Activated T-helper 2 cell treated with anti-CD3 and anti-CD28 coated beads, Interferon-gamma antibody, Interleukin-2, Interleukin-4, amounts not matched to agents 10 μg/mL and 5 μg/mL and 100 μg/mL, durations not matched to agents 14 hours and 24 hours and 36 hours (primary cell): ENCODE measurements around the gene HLA-DQA2. TPM values are rescaled to one million over a fixed set of nuclear protein-coding genes. Genes with fewer than 3 reads are reported as not detected.
"Not testable (repeated sequence)": the region's sequence is repeated elsewhere in the genome, so short reads cannot be mapped to it uniquely, and the experiment has no call there.

ENCODE experiments used
- DNase-seq: peaks from one replicate; pipeline ENCODE4 v3.0.0; 2021; ENCODE audit warnings: low spot score
- H3K27ac Mint-ChIP-seq: one replicate; pipeline ENCODE4 v1.8.0; 2021; ENCODE audit warnings: mixed read lengths
- H3K27me3 Mint-ChIP-seq: one replicate; pipeline ENCODE4 v1.8.0; 2021; ENCODE audit warnings: low read depth, mixed read lengths
- H3K36me3 Mint-ChIP-seq: one replicate; pipeline ENCODE4 v1.8.0; 2021; ENCODE audit warnings: low read depth, mixed read lengths
- H3K4me1 Mint-ChIP-seq: one replicate; pipeline ENCODE4 v1.8.0; 2021; ENCODE audit warnings: low read depth, mixed read lengths
- H3K4me3 Mint-ChIP-seq: one replicate; pipeline ENCODE4 v1.8.0; 2021; ENCODE audit warnings: low read depth, mild to moderate bottlenecking, moderate library complexity, mixed read lengths
- H3K9me3 Mint-ChIP-seq: one replicate; pipeline ENCODE4 v1.8.0; 2021; ENCODE audit warnings: mixed read lengths
- intact Hi-C: fragments of 100-400 bp; cut with micrococcal nuclease; formaldehyde crosslinking; loops from one replicate; pipeline ENCODE4 v1.15.1; 2023
- total RNA-seq: library from RNA; stranded (reverse); gene quantifications from 2 replicates; pipeline ENCODE4 v1.2.3, GENCODE V29; 2022

Gene HLA-DQA2
- total RNA-seq: 1.0 and 1.7 TPM in 2 replicates

DNA sequence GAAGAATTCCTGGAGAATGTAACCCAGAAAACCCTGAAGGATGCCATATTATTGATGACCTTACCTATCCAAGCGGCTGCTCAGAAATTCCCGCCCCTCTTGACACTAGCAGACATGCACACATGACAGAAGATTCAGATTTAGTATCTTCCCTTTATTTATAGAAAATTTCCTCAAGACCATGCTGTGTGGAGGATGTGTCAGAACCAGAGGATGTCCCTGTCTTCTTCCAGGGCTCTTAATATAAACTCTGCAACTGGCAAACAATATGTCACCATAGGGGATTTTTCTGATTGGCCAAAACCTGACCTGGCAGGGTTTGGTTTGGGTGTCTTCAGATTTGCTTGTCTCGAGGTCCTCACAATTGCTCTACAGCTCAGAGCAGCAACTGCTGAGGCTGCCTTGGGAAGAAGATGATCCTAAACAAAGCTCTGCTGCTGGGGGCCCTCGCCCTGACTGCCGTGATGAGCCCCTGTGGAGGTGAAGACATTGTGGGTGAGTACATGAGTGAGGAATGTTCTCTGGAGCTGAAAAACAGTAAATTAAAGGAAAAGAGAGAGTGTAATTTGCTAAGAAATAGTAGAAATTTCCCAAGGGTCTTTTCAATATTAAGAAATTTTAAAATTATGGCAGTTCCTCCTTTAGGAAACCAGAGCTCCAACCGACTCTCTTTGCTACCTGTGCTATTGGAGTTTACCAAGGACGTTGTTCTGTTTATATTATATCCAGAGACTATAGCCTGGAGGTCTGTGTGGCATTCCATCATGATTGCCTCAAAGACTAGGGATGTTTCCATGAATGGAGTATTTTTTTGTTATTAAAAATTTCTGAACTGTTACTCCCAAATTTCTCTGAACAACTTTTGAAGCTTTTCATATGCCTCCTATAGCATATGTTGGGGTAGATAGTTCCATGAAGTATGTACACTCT, at the start of gene HLA-DQA2:
Gene HLA-DQA2 (plus strand): TSS at position 361 of the 930 bp plus-strand sequence. CDS start 53 bp downstream, at position 414.
- Mint-ChIP-seq H3K4me3 (no peak within 1 kb of the TSS), H3K4me1 (peaks cover 8% of the 10 kb centered on the region), H3K27me3 (peaks cover 42% of the 10 kb centered on the region), H3K36me3 (no peaks in the 10 kb centered on the region), H3K27ac (no peak within 1 kb of the TSS), H3K9me3 (no peaks in the 10 kb centered on the region)
- no peak for DNase-seq
- intact Hi-C loops: no loop called here

DNA sequence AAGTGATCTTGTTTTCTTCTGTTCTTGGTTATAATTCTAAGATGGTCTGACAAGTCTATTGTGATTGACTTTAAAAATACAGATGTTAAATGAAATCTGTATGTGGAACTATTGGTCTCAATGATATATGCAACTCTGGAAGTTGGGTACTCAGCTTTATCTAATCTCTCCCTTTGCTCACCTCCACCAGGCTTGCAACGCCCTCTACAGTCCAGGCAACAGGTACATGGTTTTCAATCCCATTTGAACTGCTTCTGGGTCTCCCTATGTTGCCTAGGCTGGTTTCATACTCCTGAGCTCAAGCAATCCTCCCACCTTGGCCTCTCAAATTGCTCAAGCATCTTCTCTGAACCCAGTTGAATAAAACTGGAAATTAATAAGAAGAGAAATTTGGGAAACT, 49.2 kb upstream of the HLA-DQA2 start:
- intact Hi-C loops: no loop called here
- H3K27me3 Mint-ChIP-seq: peaks cover 57% of the 10 kb centered on the region
- H3K4me1 Mint-ChIP-seq: peaks cover 12% of the 10 kb centered on the region
- H3K9me3 Mint-ChIP-seq: no peaks in the 10 kb centered on the region
- peak; percentile 40 for DNase-seq
- H3K36me3 Mint-ChIP-seq: no peaks in the 10 kb centered on the region
- no peak overlapping the region for H3K27ac Mint-ChIP-seq
- no peak overlapping the region for H3K4me3 Mint-ChIP-seq

DNA sequence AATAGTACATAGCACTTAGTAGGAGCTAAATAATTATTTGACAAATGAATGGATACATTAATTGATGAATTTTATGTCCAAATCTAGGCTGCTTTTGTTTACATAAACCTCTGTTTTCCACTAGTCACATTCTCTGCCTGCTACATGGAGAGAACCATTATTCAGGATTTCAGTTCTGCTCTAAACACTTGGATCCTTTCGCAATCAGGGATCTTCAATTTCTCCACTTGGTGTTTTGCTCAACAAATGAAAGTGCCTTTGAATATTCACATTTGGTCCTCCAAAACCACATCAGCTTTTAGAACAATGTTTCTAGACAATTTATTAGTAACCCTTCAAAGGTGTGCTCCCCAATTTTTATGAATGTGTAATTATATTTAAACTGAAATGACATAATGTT, 44.2 kb upstream of the HLA-DQA2 start:
- Mint-ChIP-seq H3K9me3 (no peaks in the 10 kb centered on the region), H3K27me3 (peaks cover 78% of the 10 kb centered on the region), H3K4me3 (no peak overlapping the region), H3K4me1 (peaks cover 5% of the 10 kb centered on the region), H3K27ac (no peak overlapping the region), H3K36me3 (no peaks in the 10 kb centered on the region)
- DNase-seq: no peak
- intact Hi-C loops: no loop called here

DNA sequence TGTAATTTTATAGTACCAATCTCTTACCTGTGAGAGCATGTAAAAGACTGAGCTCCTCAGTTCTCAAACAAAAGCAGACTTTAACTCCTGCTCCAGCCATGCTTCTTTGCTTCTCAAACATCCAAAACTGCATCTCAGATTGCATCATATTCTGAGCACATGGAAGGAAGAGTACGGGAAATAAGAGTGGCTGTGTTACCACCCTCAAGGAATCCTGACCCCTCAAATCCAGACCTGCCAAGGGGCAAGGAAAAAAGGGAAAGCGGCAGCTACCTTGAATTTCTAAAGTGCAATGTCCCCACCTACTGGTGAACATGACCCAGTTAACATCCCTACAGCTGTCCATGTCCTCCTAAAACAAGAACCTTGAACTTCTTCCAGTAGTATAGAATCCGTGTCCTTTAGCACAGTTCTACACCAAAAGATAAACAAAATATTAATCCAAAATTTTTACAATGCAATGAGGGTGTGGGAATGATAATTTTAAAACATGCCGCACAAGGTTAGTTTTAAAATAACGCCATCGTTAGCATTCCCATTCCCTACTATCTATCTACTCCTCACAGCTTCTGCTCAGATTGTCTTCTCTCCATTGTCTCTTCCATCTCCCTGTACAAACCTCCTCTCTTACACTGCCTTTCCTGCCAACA, 40.7 kb upstream of the HLA-DQA2 start:
- Mint-ChIP-seq H3K27me3 (peaks cover 64% of the 10 kb centered on the region), H3K36me3 (no peaks in the 10 kb centered on the region), H3K4me3 (no peak overlapping the region), H3K27ac (no peak overlapping the region), H3K4me1 (peaks cover 4% of the 10 kb centered on the region), H3K9me3 (no peaks in the 10 kb centered on the region)
- intact Hi-C loops: loop anchor here (1.0 kb wide), 2 partner anchors 268 to 287 kb away; no protein-coding TSS in a partner anchor
- DNase-seq: no peak

DNA sequence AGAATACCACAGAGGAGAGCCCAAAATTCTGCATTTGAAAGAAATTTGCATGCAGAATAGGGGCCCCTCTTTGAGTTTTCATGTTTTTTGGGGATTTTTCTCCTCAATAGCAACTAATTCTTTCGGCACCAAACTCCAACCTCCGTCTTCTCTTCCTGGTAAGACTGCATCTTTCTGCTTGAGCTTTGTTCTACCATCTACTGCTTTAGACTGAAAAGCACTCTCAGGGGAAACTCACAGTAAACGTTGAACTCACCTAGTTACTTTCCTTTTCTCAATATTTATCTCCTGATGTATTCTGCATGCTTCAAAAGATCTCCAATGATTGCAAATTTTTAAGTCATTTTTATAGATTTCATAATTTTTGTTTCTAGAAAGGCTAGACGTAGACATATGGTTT, 37.8 kb upstream of the HLA-DQA2 start:
- Mint-ChIP-seq H3K4me1 (peaks cover 4% of the 10 kb centered on the region), H3K36me3 (no peaks in the 10 kb centered on the region), H3K27me3 (peaks cover 52% of the 10 kb centered on the region), H3K4me3 (no peak overlapping the region), H3K27ac (no peak overlapping the region), H3K9me3 (no peaks in the 10 kb centered on the region)
- no peak for DNase-seq
- intact Hi-C loops: no loop called here

DNA sequence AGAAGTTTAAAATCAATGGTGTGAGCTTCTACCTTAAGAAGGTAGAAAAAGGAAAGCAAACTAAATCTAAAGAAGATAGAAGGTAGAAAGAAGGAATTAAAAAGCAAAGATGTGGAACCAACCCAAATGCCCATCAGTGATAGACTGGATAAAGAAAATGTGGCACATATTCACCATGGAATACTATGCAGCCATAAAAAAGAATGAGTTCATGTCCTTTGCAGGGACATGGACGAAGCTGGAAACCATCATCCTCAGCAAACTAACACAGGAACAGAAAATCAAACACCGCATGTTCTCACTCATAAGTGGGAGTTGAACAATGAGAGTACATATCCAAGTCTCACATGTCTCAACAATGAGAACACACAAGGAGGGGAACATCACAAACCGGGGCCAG, 36.0 kb upstream of the HLA-DQA2 start:
- H3K36me3 Mint-ChIP-seq, DNase-seq, intact Hi-C loops, H3K27ac Mint-ChIP-seq, H3K4me1 Mint-ChIP-seq, H3K4me3 Mint-ChIP-seq, H3K9me3 Mint-ChIP-seq: not testable (repeated sequence)
- H3K27me3 Mint-ChIP-seq: peaks cover 49% of the 10 kb centered on the region

DNA sequence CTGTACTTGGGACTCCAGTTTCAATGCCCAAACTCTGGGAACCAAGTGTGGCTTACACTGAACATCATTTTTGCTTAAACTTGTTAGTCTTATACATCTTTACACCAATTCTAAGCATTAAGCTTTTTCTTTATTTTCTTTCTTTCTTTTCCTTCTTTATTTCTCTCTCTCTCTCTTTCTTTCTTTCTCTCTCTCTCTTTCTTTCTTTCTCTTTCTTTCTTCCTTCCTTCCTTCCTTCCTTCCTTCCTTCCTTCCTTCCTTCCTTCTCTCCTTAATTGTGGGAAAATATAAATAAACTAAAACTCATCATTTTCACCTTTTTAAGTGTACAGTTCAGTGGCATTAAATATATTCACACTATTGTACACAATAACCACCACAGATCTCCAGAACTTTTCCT, 31.6 kb upstream of the HLA-DQA2 start:
- H3K36me3 Mint-ChIP-seq: no peaks in the 10 kb centered on the region
- no peaks in the 10 kb centered on the region for H3K9me3 Mint-ChIP-seq
- no peak for DNase-seq
- H3K4me1 Mint-ChIP-seq: no peaks in the 10 kb centered on the region
- H3K27me3 Mint-ChIP-seq: peaks cover 31% of the 10 kb centered on the region
- H3K4me3 Mint-ChIP-seq: no peak overlapping the region
- intact Hi-C loops: no loop called here
- no peak overlapping the region for H3K27ac Mint-ChIP-seq

DNA sequence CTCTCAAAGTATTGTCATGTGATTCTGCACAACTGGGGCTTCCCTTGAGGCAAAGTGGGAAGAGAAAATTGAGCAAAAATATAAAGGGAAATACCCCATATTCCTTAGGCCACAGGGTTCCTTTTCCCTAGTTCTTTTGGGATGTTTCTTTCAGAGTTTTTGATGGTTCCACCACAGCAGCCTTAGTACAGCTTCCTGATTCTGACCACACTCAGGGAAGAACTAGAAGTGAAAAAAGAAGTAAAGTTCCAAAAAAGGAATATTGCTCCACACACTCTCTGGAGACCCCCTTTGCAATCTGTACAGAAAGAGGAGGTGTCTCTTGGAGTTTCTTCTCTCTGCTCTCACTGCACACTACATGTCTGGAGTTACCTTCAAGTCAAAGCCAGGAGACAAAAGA, 27.9 kb upstream of the HLA-DQA2 start:
- intact Hi-C loops: no loop called here
- Mint-ChIP-seq H3K4me1 (no peaks in the 10 kb centered on the region), H3K9me3 (no peaks in the 10 kb centered on the region), H3K36me3 (no peaks in the 10 kb centered on the region), H3K4me3 (no peak overlapping the region), H3K27me3 (peaks cover 34% of the 10 kb centered on the region), H3K27ac (no peak overlapping the region)
- no peak for DNase-seq

DNA sequence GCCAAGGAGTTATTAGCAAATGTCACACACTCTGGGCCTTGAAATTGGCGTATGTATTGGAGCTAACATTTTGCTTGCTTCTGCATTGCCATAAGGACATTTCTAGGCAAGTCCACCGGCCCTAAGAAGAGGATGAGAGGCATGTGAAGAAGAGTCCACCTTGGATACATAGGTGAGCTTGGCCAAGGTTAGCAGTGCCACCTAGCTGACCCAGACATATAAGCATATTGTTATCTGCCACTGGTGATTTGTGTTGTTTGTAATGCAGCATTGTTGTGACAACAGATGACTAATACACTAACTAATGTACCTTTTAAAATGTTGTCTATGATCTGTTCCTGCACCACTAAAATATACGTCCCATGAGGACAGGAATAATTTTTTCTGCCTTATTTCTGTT, 24.8 kb upstream of the HLA-DQA2 start:
- no peak for DNase-seq
- Mint-ChIP-seq H3K36me3 (no peaks in the 10 kb centered on the region), H3K27me3 (peaks cover 44% of the 10 kb centered on the region), H3K4me3 (no peak overlapping the region), H3K27ac (no peak overlapping the region), H3K4me1 (peaks cover 2% of the 10 kb centered on the region), H3K9me3 (no peaks in the 10 kb centered on the region)
- intact Hi-C loops: no loop called here

DNA sequence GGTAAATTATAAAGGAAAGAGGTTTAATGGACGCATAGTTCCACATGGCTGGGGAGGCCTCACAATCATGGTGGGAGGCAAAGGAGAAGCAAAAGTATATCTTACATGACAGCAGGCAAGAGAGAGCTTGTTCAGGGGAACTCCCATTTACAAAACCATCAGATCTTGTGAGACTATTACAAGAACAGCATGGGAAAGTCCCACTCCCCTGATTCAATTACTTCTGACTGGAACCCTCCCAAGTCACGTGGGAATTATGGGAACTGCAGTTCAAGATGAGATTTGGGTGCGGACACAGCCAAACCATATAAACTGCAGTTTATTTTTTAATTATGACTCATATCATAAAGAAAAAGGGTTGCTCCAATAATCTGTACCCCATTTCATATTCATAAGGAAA, 22.3 kb upstream of the HLA-DQA2 start:
- DNase-seq: no peak
- intact Hi-C loops: no loop called here
- H3K27ac Mint-ChIP-seq: no peak overlapping the region
- H3K36me3 Mint-ChIP-seq: no peaks in the 10 kb centered on the region
- peaks cover 49% of the 10 kb centered on the region for H3K27me3 Mint-ChIP-seq
- no peaks in the 10 kb centered on the region for H3K9me3 Mint-ChIP-seq
- no peak overlapping the region for H3K4me3 Mint-ChIP-seq
- H3K4me1 Mint-ChIP-seq: peaks cover 2% of the 10 kb centered on the region

DNA sequence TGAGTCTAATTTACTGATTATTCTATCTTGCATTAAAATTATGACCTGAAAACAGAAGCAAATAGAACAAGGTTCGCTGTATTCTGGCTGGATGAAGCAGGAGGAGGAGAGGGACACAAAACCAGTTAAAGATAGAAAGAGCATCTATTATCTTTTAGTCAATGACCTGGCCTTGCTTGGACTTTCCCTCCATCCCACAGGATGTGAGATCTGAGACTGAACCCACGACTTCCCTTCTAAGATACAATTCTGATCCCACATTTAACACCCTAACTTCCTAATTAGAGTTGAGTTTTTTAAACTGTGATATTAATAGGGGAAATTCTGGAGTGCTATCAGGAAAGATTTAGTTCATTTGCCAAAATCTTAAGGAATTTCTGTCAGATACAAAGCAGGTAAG, 3.1 kb upstream of the HLA-DQA2 start:
- intact Hi-C loops: no loop called here
- Mint-ChIP-seq H3K27ac (no peak overlapping the region), H3K27me3 (peaks cover 37% of the 10 kb centered on the region), H3K4me3 (no peak overlapping the region), H3K4me1 (peaks cover 8% of the 10 kb centered on the region), H3K36me3 (no peaks in the 10 kb centered on the region), H3K9me3 (no peaks in the 10 kb centered on the region)
- no peak for DNase-seq

DNA sequence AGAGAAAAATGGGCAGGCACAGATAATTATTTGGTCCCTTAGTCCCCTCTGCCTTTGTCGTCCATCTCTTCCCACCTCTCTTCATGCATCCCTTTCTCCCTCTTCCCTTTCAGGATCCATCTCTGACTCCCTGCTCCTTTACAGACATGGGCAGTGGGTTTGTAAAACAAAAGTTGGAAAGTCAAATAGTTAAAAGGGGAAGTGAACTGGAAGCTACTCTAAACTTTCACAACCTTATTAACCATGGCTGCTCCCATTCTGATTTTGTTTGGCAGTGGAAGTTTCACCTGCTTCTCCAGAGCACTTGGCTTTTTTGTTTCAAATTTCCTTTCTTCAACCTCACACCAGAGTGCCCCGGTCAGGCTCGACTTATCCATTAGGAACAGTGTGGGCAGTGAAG, 1.2 kb downstream of the HLA-DQA2 start:
- DNase-seq: no peak
- Mint-ChIP-seq H3K27me3 (peaks cover 48% of the 10 kb centered on the region), H3K9me3 (no peaks in the 10 kb centered on the region), H3K4me3 (no peak overlapping the region), H3K4me1 (peaks cover 8% of the 10 kb centered on the region), H3K27ac (no peak overlapping the region), H3K36me3 (no peaks in the 10 kb centered on the region)
- intact Hi-C loops: no loop called here

DNA sequence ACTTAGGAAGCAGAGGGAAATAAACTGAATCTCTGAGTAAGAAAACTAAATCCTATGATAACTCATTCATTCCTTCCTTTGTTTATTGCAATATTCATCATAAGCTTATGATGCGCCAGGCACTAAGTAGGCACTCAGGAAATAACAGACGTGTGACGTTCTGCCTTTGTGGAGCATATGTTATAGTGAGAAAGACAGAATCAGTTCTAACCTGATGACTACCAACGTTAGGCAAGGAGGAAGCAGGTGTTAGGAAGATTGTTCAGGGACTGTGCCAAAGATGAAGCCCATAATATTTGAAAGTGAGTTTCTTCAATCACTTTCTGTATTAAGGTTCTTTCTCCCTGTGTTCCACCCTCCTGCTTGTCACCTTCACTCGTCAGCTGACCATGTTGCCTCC, 3.6 kb downstream of the HLA-DQA2 start:
- no peaks in the 10 kb centered on the region for H3K9me3 Mint-ChIP-seq
- DNase-seq: no peak
- intact Hi-C loops: no loop called here
- H3K27ac Mint-ChIP-seq: no peak overlapping the region
- no peak overlapping the region for H3K4me3 Mint-ChIP-seq
- H3K27me3 Mint-ChIP-seq: peaks cover 44% of the 10 kb centered on the region
- no peaks in the 10 kb centered on the region for H3K4me1 Mint-ChIP-seq
- H3K36me3 Mint-ChIP-seq: no peaks in the 10 kb centered on the region
